GM23338 (cell line): ENCODE results near the gene HSBP1. TPM values are rescaled to one million over a fixed set of nuclear protein-coding genes. Genes with fewer than 3 reads are reported as not detected.

Source experiments
- ATAC-seq: fragments of 200-7000 bp; cut with Tn5 transposase; 3 replicates; pipeline ENCODE4 v1.9.1; 2020
- DNase-seq: peaks from one replicate; pipeline ENCODE4 v3.0.0-alpha.2; 2015; ENCODE audit warnings: low spot score
- H2AFZ ChIP-seq: fragments of 200-600 bp; sonication (generic); 2 replicates; pipeline ENCODE4 v1.8.0; 2016; ENCODE audit warnings: antibody characterized with exemption, mild to moderate bottlenecking, moderate library complexity
- H3F3A ChIP-seq: fragments of 200-600 bp; sonication (generic); replicated peaks from 2 replicates; pipeline ENCODE4 v1.8.0; 2017; ENCODE audit warnings: antibody characterized with exemption, mixed run types, low read depth
- H3K27ac ChIP-seq: fragments of 200-600 bp; sonication (generic); 2 replicates; pipeline ENCODE4 v1.6.1; 2016; ENCODE audit warnings: low read depth
- H3K27me3 ChIP-seq: fragments of 200-600 bp; sonication (generic); 2 replicates; pipeline ENCODE4 v1.8.0; 2016; ENCODE audit warnings: mild to moderate bottlenecking, mixed run types, moderate library complexity; ENCODE audit not compliant: insufficient read depth
- H3K36me3 ChIP-seq: fragments of 200-600 bp; sonication (generic); 2 replicates; pipeline ENCODE4 v1.8.0; 2016; ENCODE audit warnings: mild to moderate bottlenecking; ENCODE audit not compliant: insufficient read depth
- H3K4me1 ChIP-seq: fragments of 200-600 bp; sonication (generic); 2 replicates; pipeline ENCODE4 v1.8.0; 2016; ENCODE audit warnings: mild to moderate bottlenecking, moderate library complexity; ENCODE audit not compliant: insufficient read depth
- H3K4me2 ChIP-seq: fragments of 200-600 bp; sonication (generic); 2 replicates; pipeline ENCODE4 v1.7.1; 2017; ENCODE audit warnings: mixed run types
- H3K4me3 ChIP-seq: fragments of 200-600 bp; sonication (generic); 2 replicates; pipeline ENCODE4 v1.6.1; 2016; ENCODE audit warnings: mixed run types
- H3K79me2 ChIP-seq: fragments of 200-600 bp; sonication (generic); replicated peaks from 2 replicates; pipeline ENCODE4 v1.8.0; 2017; ENCODE audit warnings: mild to moderate bottlenecking; ENCODE audit not compliant: insufficient read depth
- H3K9me2 ChIP-seq: fragments of 200-600 bp; sonication (generic); 2 replicates; pipeline ENCODE4 v1.8.0; 2017; ENCODE audit not compliant: insufficient read depth
- H4K20me1 ChIP-seq: fragments of 200-600 bp; sonication (generic); replicated peaks from 2 replicates; pipeline ENCODE4 v1.8.0; 2017; ENCODE audit warnings: mild to moderate bottlenecking; ENCODE audit not compliant: insufficient read depth
- H3K27ac Mint-ChIP-seq: 2 replicates; pipeline ENCODE4 v1.8.0; 2020; ENCODE audit warnings: inconsistent platforms, mild to moderate bottlenecking, moderate library complexity, mixed read lengths
- H3K27me3 Mint-ChIP-seq: 3 replicates; pipeline ENCODE4 v1.8.0; 2022; ENCODE audit warnings: low read depth, mild to moderate bottlenecking, moderate library complexity, mixed read lengths, inconsistent platforms; ENCODE audit not compliant: insufficient read depth, poor library complexity
- H3K36me3 Mint-ChIP-seq: 3 replicates; pipeline ENCODE4 v1.8.0; 2021; ENCODE audit warnings: low read depth, mild to moderate bottlenecking, inconsistent platforms, moderate library complexity, mixed read lengths
- H3K4me1 Mint-ChIP-seq: 3 replicates; pipeline ENCODE4 v1.8.0; 2020; ENCODE audit warnings: mild to moderate bottlenecking, inconsistent platforms, mixed read lengths
- H3K4me3 Mint-ChIP-seq: 3 replicates; pipeline ENCODE4 v1.8.0; 2021; ENCODE audit warnings: moderate library complexity, mild to moderate bottlenecking, inconsistent platforms, mixed read lengths
- H3K9me3 Mint-ChIP-seq: 3 replicates; pipeline ENCODE4 v1.8.0; 2020; ENCODE audit warnings: moderate library complexity, mild to moderate bottlenecking, inconsistent platforms, mixed read lengths
- CREB1 ChIP-seq: fragments of 250-450 bp; sonication (Bioruptor Pico); IDR thresholded peaks from 2 replicates; pipeline ENCODE4 v1.5.0; 2020; ENCODE audit warnings: low read depth, mild to moderate bottlenecking, moderate library complexity
- CTCF ChIP-seq, 2 experiments: fragments of 200-600 bp in 1 of 2; sonication (generic) in 1 of 2; conservative IDR thresholded peaks; 2 replicates each; pipeline versions ENCODE4 v1.5.1 to v1.6.1; 2016 to 2017; ENCODE audit warnings: antibody characterized with exemption in 2 of 2, low read depth in 2 of 2, mild to moderate bottlenecking in 2 of 2, moderate library complexity in 1 of 2
- ETS1 ChIP-seq: IDR thresholded peaks from 2 replicates; pipeline ENCODE4 v1.6.1; 2016; ENCODE audit warnings: antibody characterized with exemption
- EZH2 ChIP-seq: fragments of 200-600 bp; sonication (generic); IDR thresholded peaks from one replicate; pipeline ENCODE4 v1.8.0; 2017; ENCODE audit warnings: antibody characterized with exemption, mild to moderate bottlenecking, low read depth; ENCODE audit not compliant: unreplicated experiment
- EZH2phosphoT487 ChIP-seq: fragments of 200-600 bp; sonication (generic); IDR thresholded peaks from one replicate; pipeline ENCODE4 v1.8.1; 2018; ENCODE audit warnings: antibody characterized with exemption; ENCODE audit not compliant: unreplicated experiment
- JUNB ChIP-seq: IDR thresholded peaks from one replicate; pipeline ENCODE4 v1.6.1; 2016; ENCODE audit warnings: antibody characterized with exemption; ENCODE audit not compliant: unreplicated experiment
- NANOG ChIP-seq: IDR thresholded peaks from 2 replicates; pipeline ENCODE4 v1.6.1; 2016; ENCODE audit warnings: antibody characterized with exemption, borderline replicate concordance
- POLR2AphosphoS5 ChIP-seq: IDR thresholded peaks from 2 replicates; pipeline ENCODE4 v1.6.1; 2016; ENCODE audit warnings: antibody characterized with exemption, low read depth
- REST ChIP-seq: IDR thresholded peaks from one replicate; pipeline ENCODE4 v1.6.1; 2018; ENCODE audit warnings: antibody characterized with exemption; ENCODE audit not compliant: unreplicated experiment
- STAT1 ChIP-seq: IDR thresholded peaks from one replicate; pipeline ENCODE4 v1.6.1; 2016; ENCODE audit warnings: antibody characterized with exemption; ENCODE audit not compliant: unreplicated experiment
- ZNF114 ChIP-seq: fragments of 250-450 bp; sonication (Bioruptor Pico); IDR thresholded peaks from 2 replicates; pipeline ENCODE4 v1.5.0; 2020; ENCODE audit warnings: mild to moderate bottlenecking, moderate library complexity
- ZNF331 ChIP-seq: fragments of 250-450 bp; sonication (Bioruptor Pico); IDR thresholded peaks from 2 replicates; pipeline ENCODE4 v1.5.0; 2020; ENCODE audit warnings: low read depth, mild to moderate bottlenecking, moderate library complexity
- ZNF462 ChIP-seq: fragments of 250-450 bp; sonication (Bioruptor Pico); IDR thresholded peaks from 2 replicates; pipeline ENCODE4 v1.5.0; 2020; ENCODE audit warnings: mild to moderate bottlenecking, moderate library complexity
- polyA plus RNA-seq: library from polyadenylated mRNA; unstranded; fragments of >200 nt; fragmentation: Nextera tagmentation; extraction: Ambion mirVana; gene quantifications from 2 replicates; pipeline ENCODE4 v1.2.1, GENCODE V29; 2016
- total RNA-seq: library from RNA; depleted of rRNA; stranded (reverse); fragments of >200 nt; shearing (Covaris generic); gene quantifications from 2 replicates; pipeline ENCODE4 v1.2.3, GENCODE V29; 2014

The HSBP1 gene
- total and polyA plus RNA-seq, 2 experiments from 2014 or later = 71.0 to 817 TPM

GRCh38 chr16:83839561-83839960 is 31.8 kb downstream of the HSBP1 start:
- Histone ChIP-seq H3K4me1 (peaks cover 58% of the 10 kb centered on the region), H3K4me3 (no peak overlapping the region), H3K79me2 (no peaks in the 10 kb centered on the region), H3K27me3 (no peaks in the 10 kb centered on the region), H3K9me2 (no peaks in the 10 kb centered on the region), H4K20me1 (no peaks in the 10 kb centered on the region), H3K36me3 (no peaks in the 10 kb centered on the region), H3F3A (0 out of 2 replicates have a peak, but pooled peaks cover 3% of the 10 kb centered on the region), H2AFZ (no peak overlapping the region), H3K27ac (peak overlapping the region; percentile 91), H3K4me2 (0 out of 2 replicates have a peak overlapping the region, but pooled peaks have one; percentile 20)
- TF ChIP-seq EZH2 = no peak
- no peak for TF ChIP-seq ETS1
- no peak for TF ChIP-seq STAT1
- no peak for TF ChIP-seq REST
- no peak for TF ChIP-seq CTCF (conservative IDR thresholded peaks at IDR 0.05; ENCODE audit: low read depth in 2 of 2)
- no peak for TF ChIP-seq POLR2AphosphoS5
- TF ChIP-seq ZNF114 (CRISPR knock-in tag) = no peak
- no peak for TF ChIP-seq JUNB
- no peak for TF ChIP-seq CREB1 (CRISPR knock-in tag)
- no peak for TF ChIP-seq ZNF331 (CRISPR knock-in tag)
- no peak for TF ChIP-seq NANOG
- no peak for TF ChIP-seq EZH2phosphoT487
- TF ChIP-seq ZNF462 (CRISPR knock-in tag) = no peak
- Mint-ChIP-seq H3K27ac (peak overlapping the region; percentile 95), H3K27me3 (peaks cover 14% of the 10 kb centered on the region), H3K9me3 (no peaks in the 10 kb centered on the region; the same call in 1 of the 3 replicates), H3K4me1 (peaks cover 85% of the 10 kb centered on the region), H3K4me3 (no peak overlapping the region), H3K36me3 (no peaks in the 10 kb centered on the region)
- no peak for ATAC-seq
- DNase-seq = no peak
